ENCODE data around the gene BACE2.
"Not testable (repeated sequence)": the region's sequence is repeated elsewhere in the genome, so short reads cannot be mapped to it uniquely, and the experiment has no call there.

The BACE2 gene

GRCh38 chr21:41196993-41197392, 29.0 kb downstream of the BACE2 start:
- in situ Hi-C loops (cut with MboI; ENCODE audit: low pct_unique_long_range_greater_than_20kb, low sequenced_read_pairs, unreplicated experiment), result no loop called here
- no peak for TF ChIP-seq CTCF (IDR thresholded peaks at IDR 0.05; ENCODE audit: extremely low read depth, insufficient read depth, missing control alignments)
- DNase-seq (ENCODE audit: low spot score), result no peak

- in situ Hi-C loops (cut with MboI; ENCODE audit: low pct_unique_long_range_greater_than_20kb, low sequenced_read_pairs, unreplicated experiment), result no loop called here
- TF ChIP-seq CTCF (IDR thresholded peaks at IDR 0.05; ENCODE audit: extremely low read depth, insufficient read depth, missing control alignments), result no peak
Observed at GRCh38 chr21:41197582-41197981, 29.6 kb downstream of the BACE2 start.

GRCh38 chr21:41198647-41199046, 30.7 kb downstream of the BACE2 start:
- DNase-seq (ENCODE audit: low spot score); in situ Hi-C loops (cut with MboI; ENCODE audit: low pct_unique_long_range_greater_than_20kb, low sequenced_read_pairs, unreplicated experiment): not testable (repeated sequence)

More at GRCh38 chr21:41197582-41197981, 29.6 kb downstream of the BACE2 start:
- no peak for DNase-seq (ENCODE audit: low spot score)

- no peak for DNase-seq (ENCODE audit: low spot score)
- no peak for TF ChIP-seq CTCF (IDR thresholded peaks at IDR 0.05; ENCODE audit: extremely low read depth, insufficient read depth, missing control alignments)
- in situ Hi-C loops (cut with MboI; ENCODE audit: low pct_unique_long_range_greater_than_20kb, low sequenced_read_pairs, unreplicated experiment), result no loop called here
Observed at GRCh38 chr21:41199123-41199522, 31.2 kb downstream of the BACE2 start.

- DNase-seq (ENCODE audit: low spot score), result no peak
- in situ Hi-C loops (cut with MboI; ENCODE audit: low pct_unique_long_range_greater_than_20kb, low sequenced_read_pairs, unreplicated experiment), result no loop called here
- no peak for TF ChIP-seq CTCF (IDR thresholded peaks at IDR 0.05; ENCODE audit: extremely low read depth, insufficient read depth, missing control alignments)
Observed at GRCh38 chr21:41199588-41199987, 31.6 kb downstream of the BACE2 start.

- in situ Hi-C loops (cut with MboI; ENCODE audit: low pct_unique_long_range_greater_than_20kb, low sequenced_read_pairs, unreplicated experiment), result no loop called here
- no peak for TF ChIP-seq CTCF (IDR thresholded peaks at IDR 0.05; ENCODE audit: extremely low read depth, insufficient read depth, missing control alignments)
- no peak for DNase-seq (ENCODE audit: low spot score)
Observed at GRCh38 chr21:41201385-41201784, 33.4 kb downstream of the BACE2 start.

GRCh38 chr21:41204736-41205135, 36.8 kb downstream of the BACE2 start:
- in situ Hi-C loops (cut with MboI; ENCODE audit: low pct_unique_long_range_greater_than_20kb, low sequenced_read_pairs, unreplicated experiment), result no loop called here
- TF ChIP-seq CTCF (IDR thresholded peaks at IDR 0.05; ENCODE audit: extremely low read depth, insufficient read depth, missing control alignments), result no peak
- no peak for DNase-seq (ENCODE audit: low spot score)
